Retinal pigment epithelial cell (primary cell): Measurements from ENCODE around the gene CCL27.

Experiments
- DNase-seq: peaks from one replicate; pipeline ENCODE4 v3.0.0-alpha.2; 2010; ENCODE audit warnings: low read depth
- H3K4me3 ChIP-seq: 2 replicates; pipeline ENCODE4 v1.5.1; 2011; ENCODE audit warnings: mild to moderate bottlenecking, low read length, control low read depth, moderate library complexity
- CTCF ChIP-seq: conservative IDR thresholded peaks from 2 replicates; pipeline ENCODE4 v1.5.1; 2011; ENCODE audit warnings: low read depth, low read length, control low read depth, inconsistent platforms

Gene CCL27

GRCh38 chr9:34701023-34701768 is 38.7 kb upstream of the CCL27 start:
- no peak for DNase-seq
- peak overlapping the region; percentile 45 for H3K4me3 ChIP-seq
- TF ChIP-seq CTCF: peak; percentile 86

GRCh38 chr9:34694811-34695210 is 32.4 kb upstream of the CCL27 start:
- H3K4me3 ChIP-seq: no peak overlapping the region
- no peak for DNase-seq
- TF ChIP-seq CTCF: no peak

GRCh38 chr9:34693560-34693959 is 31.1 kb upstream of the CCL27 start:
- no peak for TF ChIP-seq CTCF
- no peak overlapping the region for H3K4me3 ChIP-seq
- DNase-seq: no peak

GRCh38 chr9:34691936-34692315 is 29.5 kb upstream of the CCL27 start:
- DNase-seq: no peak
- no peak for TF ChIP-seq CTCF
- no peak overlapping the region for H3K4me3 ChIP-seq

- no peak for DNase-seq
- no peak for TF ChIP-seq CTCF
- H3K4me3 ChIP-seq: no peak within 1 kb of the TSS
Measured at GRCh38 chr9:34690983-34691935, 28.8 kb upstream of the CCL27 start, which contains the start of gene CCL19. Gene CCL19, minus strand, starts transcription at chr9:34691276. Its CDS starts 137 bp downstream, at chr9:34691139.

- TF ChIP-seq CTCF: no peak
- DNase-seq: no peak
- H3K4me3 ChIP-seq: no peak overlapping the region
Measured at GRCh38 chr9:34689512-34689911, 27.1 kb upstream of the CCL27 start.
